HEK293 (cell line): Measurements from ENCODE around the gene PDK2.

Experiments
- CTCF ChIA-PET: fragments of 350-600 bp; formaldehyde crosslinking; extraction: SDS; loops from one replicate; lab custom pipeline; 2021; ENCODE audit warnings: antibody characterized with exemption; lab: Yijun Ruan, JAX
- POLR2A ChIA-PET: fragments of 300-600 bp; formaldehyde crosslinking; extraction: SDS; loops from one replicate; lab custom pipeline; 2020; ENCODE audit warnings: antibody characterized with exemption, inconsistent platforms; lab: Yijun Ruan, JAX
- H3K27ac ChIP-seq: fragments of 200-500 bp; sonication (Bioruptor generic); 2 replicates; pipeline ENCODE4 v1.5.1; 2014; ENCODE audit warnings: low read depth, low read length, control low read depth, inconsistent platforms; ENCODE audit errors: extremely low read depth
- H3K36me3 ChIP-seq, 2 experiments: fragments of 200-500 bp in 1 of 2; sonication (Bioruptor generic) in 1 of 2; 1 replicate in 1 of 2; 2 replicates in 1 of 2; pipeline ENCODE4 v1.5.1; 2014 to 2017; ENCODE audit warnings: inconsistent platforms in 2 of 2, low read length in 2 of 2; ENCODE audit not compliant: control insufficient read depth in 2 of 2, insufficient read depth in 1 of 2
- H3K4me1 ChIP-seq: fragments of 200-500 bp; sonication (Bioruptor generic); 2 replicates; pipeline ENCODE4 v1.5.1; 2014; ENCODE audit warnings: mild to moderate bottlenecking, low read length, inconsistent platforms; ENCODE audit not compliant: control insufficient read depth, insufficient read depth
- H3K4me3 ChIP-seq: 2 replicates; pipeline ENCODE4 v1.5.1; 2011; ENCODE audit warnings: low read depth, mild to moderate bottlenecking, control low read depth, low read length, moderate library complexity
- H3K9me3 ChIP-seq: fragments of 200-500 bp; sonication (Bioruptor generic); 2 replicates; pipeline ENCODE4 v1.5.1; 2014; ENCODE audit warnings: low read depth, low read length, inconsistent platforms; ENCODE audit not compliant: control insufficient read depth, insufficient read depth
- CTCF ChIP-seq: fragments of 450-650 bp; formaldehyde crosslinking; IDR thresholded peaks from 2 replicates; pipeline ENCODE4 v1.5.1; 2016; ENCODE audit warnings: missing biosample characterization, missing genetic modification characterization
- GLIS1 ChIP-seq: fragments of 450-650 bp; formaldehyde crosslinking; IDR thresholded peaks from 2 replicates; pipeline ENCODE4 v1.5.1; 2016; ENCODE audit warnings: missing biosample characterization, missing genetic modification characterization
- GLIS2 ChIP-seq: fragments of 450-650 bp; formaldehyde crosslinking; IDR thresholded peaks from 2 replicates; pipeline ENCODE4 v1.5.1; 2016; ENCODE audit warnings: missing biosample characterization, missing genetic modification characterization
- YY1 ChIP-seq: fragments of 450-650 bp; formaldehyde crosslinking; IDR thresholded peaks from 2 replicates; pipeline ENCODE4 v1.5.1; 2018; ENCODE audit warnings: missing biosample characterization, missing genetic modification characterization
- ZIC2 ChIP-seq: fragments of 450-650 bp; formaldehyde crosslinking; IDR thresholded peaks from 2 replicates; pipeline ENCODE4 v1.5.1; 2016; ENCODE audit warnings: missing biosample characterization, missing genetic modification characterization
- ZNF121 ChIP-seq: fragments of 450-650 bp; formaldehyde crosslinking; IDR thresholded peaks from 2 replicates; pipeline ENCODE4 v1.5.1; 2016; ENCODE audit warnings: missing biosample characterization, missing genetic modification characterization
- ZNF157 ChIP-seq: fragments of 450-650 bp; formaldehyde crosslinking; IDR thresholded peaks from 2 replicates; pipeline ENCODE4 v1.5.1; 2016; ENCODE audit warnings: missing biosample characterization, missing genetic modification characterization
- ZNF174 ChIP-seq: fragments of 450-650 bp; formaldehyde crosslinking; IDR thresholded peaks from 2 replicates; pipeline ENCODE4 v1.5.0; 2017; ENCODE audit warnings: missing biosample characterization, mild to moderate bottlenecking, missing genetic modification characterization
- ZNF248 ChIP-seq: fragments of 450-650 bp; formaldehyde crosslinking; IDR thresholded peaks from 2 replicates; pipeline ENCODE4 v1.5.1; 2017; ENCODE audit warnings: missing biosample characterization, missing genetic modification characterization
- ZNF280C ChIP-seq: fragments of 450-650 bp; formaldehyde crosslinking; IDR thresholded peaks from 2 replicates; pipeline ENCODE4 v1.5.1; 2016; ENCODE audit warnings: missing biosample characterization, missing genetic modification characterization
- ZNF366 ChIP-seq: fragments of 450-650 bp; formaldehyde crosslinking; conservative IDR thresholded peaks from 2 replicates; pipeline ENCODE4 v1.5.1; 2016; ENCODE audit warnings: missing biosample characterization, missing genetic modification characterization
- ZNF37A ChIP-seq: fragments of 450-650 bp; IDR thresholded peaks from 2 replicates; pipeline ENCODE4 v1.5.1; 2018; ENCODE audit warnings: missing biosample characterization, missing genetic modification characterization
- ZNF398 ChIP-seq: fragments of 450-650 bp; formaldehyde crosslinking; IDR thresholded peaks from 2 replicates; pipeline ENCODE4 v1.5.1; 2017; ENCODE audit warnings: missing biosample characterization, missing genetic modification characterization
- ZNF548 ChIP-seq: fragments of 450-650 bp; formaldehyde crosslinking; IDR thresholded peaks from 2 replicates; pipeline ENCODE4 v1.5.1; 2016; ENCODE audit warnings: missing biosample characterization, missing genetic modification characterization
- ZNF600 ChIP-seq: fragments of 450-650 bp; formaldehyde crosslinking; IDR thresholded peaks from 2 replicates; pipeline ENCODE4 v1.5.1; 2016; ENCODE audit warnings: missing biosample characterization, missing genetic modification characterization
- TF ChIP-seq, protein P1 (sequence below): fragments of 450-650 bp; IDR thresholded peaks from 2 replicates; pipeline ENCODE4 v1.5.1; 2018; ENCODE audit warnings: missing biosample characterization, missing genetic modification characterization

Gene PDK2

DNA sequence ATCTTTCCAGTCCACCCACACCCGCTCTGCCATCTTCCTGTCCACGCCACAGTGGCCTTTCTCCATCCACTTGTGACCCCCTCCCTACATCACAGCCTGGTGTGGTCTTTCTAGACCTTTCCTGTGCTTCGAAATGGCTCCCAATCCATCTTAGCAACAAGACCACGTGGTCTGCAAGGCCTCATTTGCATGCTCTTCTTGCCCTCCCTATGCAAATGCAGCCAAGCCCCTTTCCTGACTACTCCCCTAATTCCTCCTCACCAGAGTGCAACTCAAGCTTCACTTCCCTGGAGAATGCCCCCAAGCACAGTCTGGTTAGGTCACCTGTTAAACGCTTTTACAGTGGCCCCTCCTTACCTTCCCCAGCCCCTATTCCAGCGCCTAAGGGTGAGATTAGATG is 49.2 kb downstream of the PDK2 start:
- Histone ChIP-seq H3K4me3 (no peak overlapping the region), H3K27ac (no peak overlapping the region), H3K36me3 (peaks cover 20 to 84% of the 10 kb centered on the region in 2 experiments; a peak in 2 of 3 replicates), H3K9me3 (no peaks in the 10 kb centered on the region), H3K4me1 (peaks cover 13% of the 10 kb centered on the region)
- ChIA-PET CTCF (interaction anchor here (0.6 to 1.6 kb wide), 3 partner anchors 29 to 129 kb away, joined by 3 read pairs; partner anchors contain the start of gene PDK2), POLR2A (no interaction called here)
- no peak for TF ChIP-seq GLIS1 (tag by site-specific recombination)
- TF ChIP-seq ZNF600 (tag by site-specific recombination), result 0 out of 2 replicates have a peak, but pooled peaks have one; percentile 12

DNA sequence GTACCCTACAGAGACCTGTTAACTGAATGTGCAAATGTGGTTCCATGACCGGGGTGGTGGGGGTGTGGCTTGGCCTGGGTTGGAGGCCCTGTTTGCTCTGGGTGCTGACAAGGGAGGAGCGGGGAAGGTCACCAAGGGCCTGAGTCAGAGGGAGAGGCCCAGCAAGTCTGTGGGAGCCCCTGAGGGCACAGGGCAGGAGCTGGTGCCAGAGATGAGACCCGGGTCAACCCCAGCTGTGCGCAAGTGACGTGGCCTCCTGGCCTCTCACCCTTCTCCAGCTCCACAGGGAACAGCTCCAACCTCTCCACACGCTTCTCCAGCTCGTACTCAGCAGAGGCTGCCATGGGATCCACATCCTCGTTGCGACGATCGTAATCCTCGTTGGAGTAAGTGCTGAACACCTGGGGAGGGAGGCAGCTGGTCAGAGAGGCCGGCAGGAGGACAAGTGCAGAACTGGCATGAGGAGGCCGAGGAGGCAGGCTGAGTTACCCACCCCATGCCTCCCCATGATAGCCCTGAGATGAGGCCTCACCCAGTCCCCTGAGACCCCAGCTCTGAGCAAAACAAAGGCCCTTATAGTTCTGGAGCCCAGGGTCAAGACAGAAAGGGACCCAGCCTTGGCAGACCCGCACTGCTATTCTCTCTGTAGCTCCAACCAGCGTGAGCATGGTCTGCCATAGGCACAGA is 49.8 kb downstream of the PDK2 start:
- ChIA-PET POLR2A (no interaction called here), CTCF (interaction anchor here (0.9 to 1.6 kb wide), 2 partner anchors 30 to 50 kb away, joined by 3 read pairs; partner anchors contain the start of gene PDK2)
- no peaks in the 10 kb centered on the region for H3K9me3 ChIP-seq
- H3K4me1 ChIP-seq, result peaks cover 13% of the 10 kb centered on the region
- H3K27ac ChIP-seq, result no peak overlapping the region
- H3K4me3 ChIP-seq, result no peak overlapping the region
- peaks cover 20 to 78% of the 10 kb centered on the region in 2 experiments; a peak in 2 of 3 replicates for H3K36me3 ChIP-seq
- TF ChIP-seq ZNF600 (tag by site-specific recombination) (0 out of 2 replicates have a peak, but pooled peaks have one; percentile 46), ZNF248 (tag by site-specific recombination) (no peak), ZIC2 (peak; percentile 15; the same call in 1 of the 2 replicates)

DNA sequence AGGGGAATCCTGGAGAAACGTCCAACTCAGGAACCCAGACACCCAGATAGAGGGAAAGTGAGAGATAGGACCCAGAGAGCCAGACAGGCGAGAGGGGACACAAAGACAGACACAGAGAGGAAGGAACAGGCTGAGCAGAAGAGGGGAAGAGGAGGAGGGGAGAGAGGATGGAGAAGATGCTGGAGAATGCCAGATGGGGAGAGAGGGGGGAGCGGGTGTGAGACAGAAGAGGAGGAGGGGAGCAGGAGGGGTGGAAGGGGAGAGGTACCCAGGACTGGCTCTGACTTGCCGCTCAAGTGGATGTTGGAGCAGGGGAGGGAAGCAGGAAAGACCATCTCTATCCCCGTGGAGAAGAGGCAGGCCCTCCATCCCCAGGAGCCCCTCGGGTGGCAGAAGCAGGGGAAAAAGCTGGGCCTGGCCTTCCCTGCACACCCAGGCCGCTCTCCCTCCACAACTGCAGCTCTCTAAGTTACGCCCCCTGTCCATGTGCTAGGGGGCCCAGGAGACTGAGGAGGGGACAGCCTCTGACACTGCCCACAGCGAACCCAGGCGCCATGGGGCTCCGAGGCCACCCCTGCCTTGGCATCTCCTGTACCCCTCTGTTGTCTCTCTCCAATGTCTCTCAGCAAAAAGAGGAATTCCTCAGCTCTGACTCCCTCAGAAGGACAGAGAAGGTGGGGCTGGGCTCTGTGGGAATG is 50.5 kb downstream of the PDK2 start:
- H3K4me1 ChIP-seq, result peaks cover 13% of the 10 kb centered on the region
- H3K36me3 ChIP-seq, result peaks cover 20 to 71% of the 10 kb centered on the region in 2 experiments; a peak in 2 of 3 replicates
- ChIA-PET POLR2A (interaction anchor here (1.1 kb wide), 1 partner anchor 15 kb away, joined by 4 read pairs; the partner anchor contains the start of gene SAMD14), CTCF (interaction anchor here (0.6 to 7.4 kb wide), 6 partner anchors 16 to 52 kb away, joined by 3 to 105 read pairs (median 3); partner anchors contain the start of gene PDK2)
- no peak overlapping the region for H3K27ac ChIP-seq
- no peaks in the 10 kb centered on the region for H3K9me3 ChIP-seq
- no peak overlapping the region for H3K4me3 ChIP-seq
- TF ChIP-seq ZNF174 (tag by site-specific recombination) (no peak), ZNF398 (tag by site-specific recombination) (peak; percentile 77), ZNF366 (tag by site-specific recombination) (peak; percentile 77)
- TF ChIP-seq, protein P1, sequence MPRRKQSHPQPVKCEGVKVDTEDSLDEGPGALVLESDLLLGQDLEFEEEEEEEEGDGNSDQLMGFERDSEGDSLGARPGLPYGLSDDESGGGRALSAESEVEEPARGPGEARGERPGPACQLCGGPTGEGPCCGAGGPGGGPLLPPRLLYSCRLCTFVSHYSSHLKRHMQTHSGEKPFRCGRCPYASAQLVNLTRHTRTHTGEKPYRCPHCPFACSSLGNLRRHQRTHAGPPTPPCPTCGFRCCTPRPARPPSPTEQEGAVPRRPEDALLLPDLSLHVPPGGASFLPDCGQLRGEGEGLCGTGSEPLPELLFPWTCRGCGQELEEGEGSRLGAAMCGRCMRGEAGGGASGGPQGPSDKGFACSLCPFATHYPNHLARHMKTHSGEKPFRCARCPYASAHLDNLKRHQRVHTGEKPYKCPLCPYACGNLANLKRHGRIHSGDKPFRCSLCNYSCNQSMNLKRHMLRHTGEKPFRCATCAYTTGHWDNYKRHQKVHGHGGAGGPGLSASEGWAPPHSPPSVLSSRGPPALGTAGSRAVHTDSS (tag by site-specific recombination), result no peak

GRCh38 chr17:50146230-50146926 is 51.2 kb downstream of the PDK2 start:
- H3K4me3 ChIP-seq, result no peak overlapping the region
- CTCF ChIA-PET, result interaction anchor here (0.6 to 7.4 kb wide), 7 partner anchors 9 to 126 kb away, joined by 3 to 105 read pairs (median 3); no protein-coding TSS in a partner anchor
- H3K36me3 ChIP-seq, result peaks cover 13 to 64% of the 10 kb centered on the region in 2 experiments; a peak in 2 of 3 replicates
- H3K27ac ChIP-seq, result no peak overlapping the region
- peaks cover 13% of the 10 kb centered on the region for H3K4me1 ChIP-seq
- no peaks in the 10 kb centered on the region for H3K9me3 ChIP-seq
- POLR2A ChIA-PET, result interaction anchor here (1.1 kb wide), 1 partner anchor 16 kb away, joined by 4 read pairs; the partner anchor contains the start of gene SAMD14
- peak; percentile 15; the same call in 1 of the 2 replicates for TF ChIP-seq CTCF (tag by site-specific recombination)
- TF ChIP-seq GLIS2 (tag by site-specific recombination), result peak; percentile 50; the same call in 1 of the 2 replicates
- no peak for TF ChIP-seq YY1 (tag by site-specific recombination)
- no peak for TF ChIP-seq ZNF121 (tag by site-specific recombination)
- TF ChIP-seq ZNF548 (tag by site-specific recombination), result no peak
- TF ChIP-seq ZNF157 (tag by site-specific recombination), result no peak
- no peak for TF ChIP-seq ZNF280C (tag by site-specific recombination)
- no peak for TF ChIP-seq ZNF37A (tag by site-specific recombination)
